ENCODE measurements around the gene ZSCAN5A. TPM values are rescaled to one million over a fixed set of nuclear protein-coding genes. Genes with fewer than 3 reads are reported as not detected.

Gene ZSCAN5A
- total RNA-seq, 1 donor from 2014 or later, result 8.9 TPM

DNA sequence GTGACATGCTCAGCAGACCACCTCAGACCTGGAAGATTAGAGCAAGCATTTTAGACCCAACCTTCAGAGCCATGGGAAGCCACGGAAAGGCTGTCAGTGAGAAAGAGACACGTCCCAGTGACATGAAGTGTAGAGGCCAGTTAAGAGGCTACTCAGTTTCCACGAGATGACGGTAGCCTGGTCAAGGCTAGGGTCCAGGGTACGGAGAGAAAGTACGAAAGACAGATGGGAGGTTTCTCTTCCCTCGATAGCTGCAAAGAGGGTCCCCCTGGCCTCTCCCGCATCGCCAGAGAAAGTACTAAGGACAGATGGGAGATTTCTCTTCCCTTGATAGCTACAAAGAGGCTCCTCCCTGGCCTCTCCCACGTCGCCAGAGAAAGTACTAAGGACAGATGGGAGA lies 8.6 kb downstream of the ZSCAN5A start:
- no peak overlapping the region for H3K27ac Mint-ChIP-seq (ENCODE audit: unreplicated experiment)
- DNase-seq (ENCODE audit: extremely low spot score, unreplicated experiment), result no peak
- H3K27me3 Mint-ChIP-seq (ENCODE audit: unreplicated experiment), result no peaks in the 10 kb centered on the region
- H3K36me3 Mint-ChIP-seq (ENCODE audit: unreplicated experiment), result peaks cover 20% of the 10 kb centered on the region
- no peak for TF ChIP-seq CTCF (IDR thresholded peaks at IDR 0.05)
- H3K4me1 Mint-ChIP-seq (ENCODE audit: unreplicated experiment), result no peaks in the 10 kb centered on the region
- no peak overlapping the region for H3K4me3 Mint-ChIP-seq (ENCODE audit: unreplicated experiment)
- no peaks in the 10 kb centered on the region for H3K9me3 Mint-ChIP-seq (ENCODE audit: unreplicated experiment)

- H3K27ac Mint-ChIP-seq (ENCODE audit: unreplicated experiment), result no peak overlapping the region
- H3K9me3 Mint-ChIP-seq (ENCODE audit: unreplicated experiment), result no peaks in the 10 kb centered on the region
- H3K4me1 Mint-ChIP-seq (ENCODE audit: unreplicated experiment), result no peaks in the 10 kb centered on the region
- no peak for TF ChIP-seq CTCF (IDR thresholded peaks at IDR 0.05)
- no peaks in the 10 kb centered on the region for H3K27me3 Mint-ChIP-seq (ENCODE audit: unreplicated experiment)
- H3K4me3 Mint-ChIP-seq (ENCODE audit: unreplicated experiment), result no peak overlapping the region
- peaks cover 19% of the 10 kb centered on the region for H3K36me3 Mint-ChIP-seq (ENCODE audit: unreplicated experiment)
- DNase-seq (ENCODE audit: extremely low spot score, unreplicated experiment), result no peak
Measured at GRCh38 chr19:56304243-56304642, 10.4 kb downstream of the ZSCAN5A start.

- Mint-ChIP-seq H3K27ac (ENCODE audit: unreplicated experiment) (no peak overlapping the region), H3K9me3 (ENCODE audit: unreplicated experiment) (no peaks in the 10 kb centered on the region), H3K27me3 (ENCODE audit: unreplicated experiment) (no peaks in the 10 kb centered on the region), H3K4me1 (ENCODE audit: unreplicated experiment) (no peaks in the 10 kb centered on the region), H3K36me3 (ENCODE audit: unreplicated experiment) (peaks cover 22% of the 10 kb centered on the region), H3K4me3 (ENCODE audit: unreplicated experiment) (no peak overlapping the region)
- no peak for TF ChIP-seq CTCF (IDR thresholded peaks at IDR 0.05)
- DNase-seq (ENCODE audit: extremely low spot score, unreplicated experiment), result no peak
Measured at GRCh38 chr19:56301886-56302620, 12.6 kb downstream of the ZSCAN5A start.

DNA sequence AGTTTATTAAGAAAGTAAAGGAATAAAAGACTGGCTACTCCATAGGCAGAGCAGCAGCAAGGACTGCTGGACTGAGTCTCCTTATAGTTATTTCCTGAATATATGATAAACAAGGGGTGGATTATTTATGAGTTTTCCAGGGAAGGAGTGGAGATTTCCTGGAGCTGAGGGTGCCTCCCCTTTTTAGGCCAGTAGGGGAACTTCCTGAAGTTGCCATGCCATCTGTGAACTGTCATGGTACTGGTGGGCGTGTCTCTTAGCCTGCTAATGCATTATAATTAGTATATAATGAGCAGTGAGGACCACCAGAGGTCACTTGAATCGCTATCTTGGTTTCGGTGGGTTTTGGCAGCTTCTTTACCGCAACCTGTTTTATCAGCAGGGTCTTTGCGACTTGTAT lies 13.5 kb downstream of the ZSCAN5A start:
- TF ChIP-seq CTCF (IDR thresholded peaks at IDR 0.05), result no peak
- Mint-ChIP-seq H3K9me3 (ENCODE audit: unreplicated experiment) (no peaks in the 10 kb centered on the region), H3K27me3 (ENCODE audit: unreplicated experiment) (no peaks in the 10 kb centered on the region), H3K4me3 (ENCODE audit: unreplicated experiment) (no peak overlapping the region), H3K27ac (ENCODE audit: unreplicated experiment) (no peak overlapping the region), H3K36me3 (ENCODE audit: unreplicated experiment) (peaks cover 24% of the 10 kb centered on the region), H3K4me1 (ENCODE audit: unreplicated experiment) (no peaks in the 10 kb centered on the region)
- no peak for DNase-seq (ENCODE audit: extremely low spot score, unreplicated experiment)

DNA sequence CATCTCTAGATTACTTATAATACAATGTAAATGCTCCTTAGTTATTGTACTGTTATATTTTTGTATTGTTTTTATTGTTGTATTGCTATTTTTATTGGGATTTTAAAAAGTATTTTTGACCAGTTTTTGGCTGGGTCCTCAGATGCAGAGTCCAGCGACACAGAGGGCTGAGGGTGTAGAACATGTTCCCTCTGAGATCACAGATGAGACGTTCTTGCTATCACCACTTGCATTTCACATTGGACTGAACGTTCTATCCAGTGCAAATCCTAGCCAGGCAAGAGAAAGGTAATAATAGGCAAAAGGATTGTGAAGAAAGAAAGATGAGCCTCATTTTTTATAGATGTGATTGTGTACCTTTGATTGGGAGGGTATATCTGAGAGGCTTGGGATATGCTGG lies 15.0 kb downstream of the ZSCAN5A start:
- Mint-ChIP-seq H3K4me3 (ENCODE audit: unreplicated experiment) (no peak overlapping the region), H3K36me3 (ENCODE audit: unreplicated experiment) (peaks cover 32% of the 10 kb centered on the region), H3K27me3 (ENCODE audit: unreplicated experiment) (no peaks in the 10 kb centered on the region)

More for the DNA sequence above, 15.0 kb downstream of the ZSCAN5A start:
- TF ChIP-seq CTCF (IDR thresholded peaks at IDR 0.05), result no peak
- no peak overlapping the region for H3K27ac Mint-ChIP-seq (ENCODE audit: unreplicated experiment)
- no peak for DNase-seq (ENCODE audit: extremely low spot score, unreplicated experiment)
- H3K9me3 Mint-ChIP-seq (ENCODE audit: unreplicated experiment), result no peaks in the 10 kb centered on the region
- H3K4me1 Mint-ChIP-seq (ENCODE audit: unreplicated experiment), result no peaks in the 10 kb centered on the region
